ENCODE data around the gene MIER2.
A peak's percentile ranks its signal among the peaks of the same experiment; 100 is the strongest.

MIER2 gene

GRCh38 chr19:328025-328505, 16.5 kb downstream of the MIER2 start:
- DNase-seq = no peak

- no peak for DNase-seq
Measured at GRCh38 chr19:327291-328024, 17.1 kb downstream of the MIER2 start.

- DNase-seq = no peak
Measured at GRCh38 chr19:326871-327270, 17.7 kb downstream of the MIER2 start.

GRCh38 chr19:325937-326565, 18.5 kb downstream of the MIER2 start:
- no peak for DNase-seq

GRCh38 chr19:325173-325936, 19.2 kb downstream of the MIER2 start:
- DNase-seq = no peak

- DNase-seq = no peak
Measured at GRCh38 chr19:324716-325115, 19.9 kb downstream of the MIER2 start.

- no peak for DNase-seq
Measured at GRCh38 chr19:322616-323015, 22.0 kb downstream of the MIER2 start.

GRCh38 chr19:318509-318774, 26.2 kb downstream of the MIER2 start:
- no peak for DNase-seq

- DNase-seq = no peak
Measured at GRCh38 chr19:317710-318508, 26.7 kb downstream of the MIER2 start.

GRCh38 chr19:315811-316210, 28.8 kb downstream of the MIER2 start:
- DNase-seq = no peak

- no peak for DNase-seq
Measured at GRCh38 chr19:313988-314815, 30.4 kb downstream of the MIER2 start.

GRCh38 chr19:313169-313987, 31.2 kb downstream of the MIER2 start:
- no peak for DNase-seq

- no peak for DNase-seq
Measured at GRCh38 chr19:311813-312261, 32.8 kb downstream of the MIER2 start.

- DNase-seq = no peak
Measured at GRCh38 chr19:310781-311496, 33.7 kb downstream of the MIER2 start.

GRCh38 chr19:310141-310651, 34.4 kb downstream of the MIER2 start:
- peak; percentile 19 for DNase-seq

GRCh38 chr19:309206-309565, 35.4 kb downstream of the MIER2 start:
- no peak for DNase-seq

GRCh38 chr19:308471-309205, 36.0 kb downstream of the MIER2 start:
- no peak for DNase-seq

GRCh38 chr19:307793-308420, 36.7 kb downstream of the MIER2 start:
- no peak for DNase-seq

GRCh38 chr19:307111-307531, 37.5 kb downstream of the MIER2 start:
- DNase-seq = no peak

Measured in NCI-H1694 treated with DMSO at 0.1 percent for 48 hours (cell line).